ENCODE measurements around the gene PIGB. TPM values are rescaled to one million over a fixed set of nuclear protein-coding genes. Genes with fewer than 3 reads are reported as not detected.
"Not testable (repeated sequence)": the region's sequence is repeated elsewhere in the genome, so short reads cannot be mapped to it uniquely, and the experiment has no call there.

The PIGB gene
- total and polyA plus RNA-seq, 3 experiments from 2014 or later = 17.4 to 22.4 (median 17.9) TPM

DNA sequence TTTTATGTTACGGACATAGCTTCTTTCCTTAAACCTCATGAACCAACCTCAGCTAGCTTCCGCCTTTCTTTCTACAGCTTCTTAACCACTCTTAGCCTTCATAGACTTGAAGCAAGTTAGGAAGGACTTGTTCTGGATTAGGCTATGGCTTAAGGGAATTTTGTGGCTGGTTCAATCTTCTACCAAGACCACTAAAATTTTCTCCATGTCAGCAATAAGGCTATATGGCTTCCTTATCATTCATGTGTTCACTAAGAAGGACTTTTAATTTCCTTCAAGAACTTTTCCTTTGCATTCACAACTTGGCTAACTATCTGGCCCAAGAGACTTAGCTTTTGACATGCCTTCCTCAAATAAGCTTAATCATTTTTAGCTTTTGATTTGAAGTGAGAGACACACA lies 64.7 kb downstream of the PIGB start:
- no peak overlapping the region for H3K27ac ChIP-seq (ENCODE audit: low read depth, low read length)
- H3K27me3 ChIP-seq (ENCODE audit: insufficient read depth, low read length, poor library complexity, severe bottlenecking) = no peaks in the 10 kb centered on the region
- DNase-seq = no peak
- H3K4me1 ChIP-seq (ENCODE audit: insufficient read depth, low read length) = no peaks in the 10 kb centered on the region
- CTCF ChIA-PET = interaction anchor here (1.8 kb wide), 1 partner anchor 24 kb away, joined by 6 read pairs; the partner anchor contains the start of genes CCPG1 and PIERCE2
- H3K9me3 ChIP-seq (ENCODE audit: low read length) = no peaks in the 10 kb centered on the region
- Mint-ChIP-seq H3K9me3 (no peaks in the 10 kb centered on the region), H3K27ac (peak overlapping the region in 1 of 8 donors; percentile 25), H3K4me1 (peaks cover 0 to 5% (median 3%) of the 10 kb centered on the region in 3 donors), H3K36me3 (peaks cover 22 to 66% (median 25%) of the 10 kb centered on the region in 3 donors), H3K4me3 (no peak overlapping the region), H3K27me3 (no peaks in the 10 kb centered on the region)
- H3K4me3 ChIP-seq (ENCODE audit: low read length) = no peak overlapping the region
- POLR2A ChIA-PET = no interaction called here
- peaks cover 6% of the 10 kb centered on the region for H3K36me3 ChIP-seq (ENCODE audit: insufficient read depth, low read length)

- DNase-seq = no peak
- Mint-ChIP-seq H3K4me3 (no peak overlapping the region), H3K36me3 (peaks cover 16 to 61% (median 22%) of the 10 kb centered on the region in 3 donors), H3K27ac (peak overlapping the region in 1 of 8 donors; percentile 15), H3K27me3 (no peaks in the 10 kb centered on the region), H3K9me3 (no peaks in the 10 kb centered on the region), H3K4me1 (peaks cover 5 to 15% (median 8%) of the 10 kb centered on the region in 3 donors)
- H3K4me1 ChIP-seq (ENCODE audit: insufficient read depth, low read length) = no peaks in the 10 kb centered on the region
- ChIA-PET POLR2A (interaction anchor here (0.7 kb wide), 2 partner anchors 67 to 165 kb away, joined by 3 read pairs; no protein-coding TSS in a partner anchor), CTCF (no interaction called here)
- no peaks in the 10 kb centered on the region for H3K27me3 ChIP-seq (ENCODE audit: insufficient read depth, low read length, poor library complexity, severe bottlenecking)
- no peaks in the 10 kb centered on the region for H3K9me3 ChIP-seq (ENCODE audit: low read length)
- H3K27ac ChIP-seq (ENCODE audit: low read depth, low read length) = no peak overlapping the region
- H3K4me3 ChIP-seq (ENCODE audit: low read length) = no peak overlapping the region
- H3K36me3 ChIP-seq (ENCODE audit: insufficient read depth, low read length) = peaks cover 6% of the 10 kb centered on the region
Measured at GRCh38 chr15:55387027-55387426, 68.0 kb downstream of the PIGB start.

DNA sequence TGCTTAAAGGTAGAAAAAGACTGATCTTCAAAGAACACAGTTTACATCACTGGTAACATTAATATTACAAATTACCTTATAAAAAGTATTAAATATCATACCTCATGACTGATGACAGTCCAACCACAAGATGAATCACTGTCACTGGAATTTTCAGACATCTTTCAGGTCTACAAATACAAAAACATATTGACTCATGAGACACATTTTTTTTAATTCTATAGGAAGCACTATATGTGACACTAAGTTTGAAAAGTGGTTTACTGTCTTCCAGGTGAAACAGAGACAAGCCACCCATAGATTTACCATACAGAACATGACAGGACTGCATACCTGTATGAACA lies 70.2 kb downstream of the PIGB start:
- Histone ChIP-seq H3K27ac (ENCODE audit: low read depth, low read length) (no peak overlapping the region), H3K4me1 (ENCODE audit: insufficient read depth, low read length) (no peaks in the 10 kb centered on the region), H3K36me3 (ENCODE audit: insufficient read depth, low read length) (peaks cover 3% of the 10 kb centered on the region), H3K9me3 (ENCODE audit: low read length) (no peaks in the 10 kb centered on the region), H3K4me3 (ENCODE audit: low read length) (no peak overlapping the region), H3K27me3 (ENCODE audit: insufficient read depth, low read length, poor library complexity, severe bottlenecking) (no peaks in the 10 kb centered on the region)
- ChIA-PET CTCF (no interaction called here), POLR2A (no interaction called here)
- peaks cover 11 to 13% (median 12%) of the 10 kb centered on the region in 3 donors for H3K4me1 Mint-ChIP-seq
- H3K36me3 Mint-ChIP-seq = peaks cover 7 to 43% (median 10%) of the 10 kb centered on the region in 3 donors
- no peaks in the 10 kb centered on the region for H3K9me3 Mint-ChIP-seq
- DNase-seq = no peak
- H3K27ac Mint-ChIP-seq = peak overlapping the region in 2 of 8 donors; percentile 70 to 89
- no peak overlapping the region for H3K4me3 Mint-ChIP-seq
- H3K27me3 Mint-ChIP-seq = no peaks in the 10 kb centered on the region

GRCh38 chr15:55394694-55395093 lies 75.7 kb downstream of the PIGB start:
- peak overlapping the region in 2 of 8 donors; percentile 5 to 89 for H3K27ac Mint-ChIP-seq
- CTCF ChIA-PET = no interaction called here
- POLR2A ChIA-PET = no interaction called here
- Histone ChIP-seq H3K27me3 (ENCODE audit: insufficient read depth, low read length, poor library complexity, severe bottlenecking) (no peaks in the 10 kb centered on the region), H3K27ac (ENCODE audit: low read depth, low read length) (no peak overlapping the region), H3K36me3 (ENCODE audit: insufficient read depth, low read length) (no peaks in the 10 kb centered on the region), H3K4me1 (ENCODE audit: insufficient read depth, low read length) (no peaks in the 10 kb centered on the region), H3K9me3 (ENCODE audit: low read length) (no peaks in the 10 kb centered on the region), H3K4me3 (ENCODE audit: low read length) (no peak overlapping the region)
- no peak for DNase-seq
- no peak overlapping the region for H3K4me3 Mint-ChIP-seq
- H3K27me3 Mint-ChIP-seq = no peaks in the 10 kb centered on the region
- H3K9me3 Mint-ChIP-seq = no peaks in the 10 kb centered on the region
- peaks cover 10 to 35% (median 22%) of the 10 kb centered on the region in 3 donors for H3K36me3 Mint-ChIP-seq
- H3K4me1 Mint-ChIP-seq = peaks cover 34 to 40% (median 39%) of the 10 kb centered on the region in 3 donors

GRCh38 chr15:55398243-55398642 lies 79.2 kb downstream of the PIGB start:
- Histone ChIP-seq H3K9me3 (ENCODE audit: low read length) (no peaks in the 10 kb centered on the region), H3K27ac (ENCODE audit: low read depth, low read length) (no peak overlapping the region), H3K27me3 (ENCODE audit: insufficient read depth, low read length, poor library complexity, severe bottlenecking) (no peaks in the 10 kb centered on the region), H3K36me3 (ENCODE audit: insufficient read depth, low read length) (no peaks in the 10 kb centered on the region), H3K4me3 (ENCODE audit: low read length) (no peak overlapping the region), H3K4me1 (ENCODE audit: insufficient read depth, low read length) (peaks cover 2% of the 10 kb centered on the region)
- ChIA-PET CTCF (interaction anchor here (3.3 kb wide), 1 partner anchor 10 kb away, joined by 13 read pairs; the partner anchor contains the start of genes CCPG1 and PIERCE2), POLR2A (no interaction called here)
- H3K36me3 Mint-ChIP-seq = peaks cover 10 to 35% (median 26%) of the 10 kb centered on the region in 3 donors
- H3K27ac Mint-ChIP-seq = no peak overlapping the region
- no peaks in the 10 kb centered on the region for H3K27me3 Mint-ChIP-seq
- no peak overlapping the region for H3K4me3 Mint-ChIP-seq
- H3K9me3 Mint-ChIP-seq = no peaks in the 10 kb centered on the region
- DNase-seq = no peak
- peaks cover 50 to 65% (median 53%) of the 10 kb centered on the region in 3 donors for H3K4me1 Mint-ChIP-seq

- H3K27me3 ChIP-seq (ENCODE audit: insufficient read depth, low read length, poor library complexity, severe bottlenecking); H3K4me3 ChIP-seq (ENCODE audit: low read length); POLR2A ChIA-PET; H3K27me3 Mint-ChIP-seq; H3K27ac ChIP-seq (ENCODE audit: low read depth, low read length); H3K4me3 Mint-ChIP-seq; H3K9me3 ChIP-seq (ENCODE audit: low read length); H3K27ac Mint-ChIP-seq; DNase-seq; CTCF ChIA-PET; H3K36me3 ChIP-seq (ENCODE audit: insufficient read depth, low read length); H3K9me3 Mint-ChIP-seq: not testable (repeated sequence)
- peaks cover 51 to 61% (median 60%) of the 10 kb centered on the region in 3 donors for H3K4me1 Mint-ChIP-seq
- H3K36me3 Mint-ChIP-seq = peaks cover 10 to 30% (median 25%) of the 10 kb centered on the region in 3 donors
- peaks cover 17% of the 10 kb centered on the region for H3K4me1 ChIP-seq (ENCODE audit: insufficient read depth, low read length)
Measured at GRCh38 chr15:55400050-55400449, 81.0 kb downstream of the PIGB start.

DNA sequence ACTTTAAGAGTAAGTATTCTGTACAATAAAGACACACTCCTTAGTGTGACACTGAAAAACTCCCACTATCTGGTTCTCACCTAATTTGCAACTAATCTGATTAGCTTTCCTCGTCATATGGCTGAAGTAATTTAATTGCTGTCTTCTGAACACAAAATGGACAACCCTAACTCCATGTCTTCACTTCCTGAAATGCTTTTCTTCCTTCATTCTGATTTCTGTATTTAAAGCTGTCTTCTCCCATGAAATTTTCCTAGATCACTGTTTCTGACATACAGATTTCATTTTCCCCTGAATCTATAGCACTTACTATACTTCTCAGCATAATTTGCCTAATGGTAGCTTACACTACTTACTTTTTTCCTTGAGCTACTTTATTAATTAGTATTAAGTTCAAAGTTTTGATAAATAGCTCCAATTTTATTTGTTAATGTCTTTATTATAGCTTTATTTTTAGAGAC lies 82.8 kb downstream of the PIGB start:
- no peak overlapping the region for H3K4me3 ChIP-seq (ENCODE audit: low read length)
- ChIA-PET CTCF (no interaction called here), POLR2A (no interaction called here)
- peak overlapping the region in 4 of 8 donors; percentile 2 to 58 (median 40) for H3K27ac Mint-ChIP-seq
- peak overlapping the region; percentile 14 for H3K27ac ChIP-seq (ENCODE audit: low read depth, low read length)
- H3K4me3 Mint-ChIP-seq = no peak overlapping the region
- no peaks in the 10 kb centered on the region for H3K9me3 ChIP-seq (ENCODE audit: low read length)
- H3K27me3 Mint-ChIP-seq = no peaks in the 10 kb centered on the region
- H3K36me3 ChIP-seq (ENCODE audit: insufficient read depth, low read length) = no peaks in the 10 kb centered on the region
- peaks cover 4 to 19% (median 16%) of the 10 kb centered on the region in 3 donors for H3K36me3 Mint-ChIP-seq
- DNase-seq = no peak
- peaks cover 40 to 59% (median 50%) of the 10 kb centered on the region in 3 donors for H3K4me1 Mint-ChIP-seq
- no peaks in the 10 kb centered on the region for H3K9me3 Mint-ChIP-seq
- peaks cover 17% of the 10 kb centered on the region for H3K4me1 ChIP-seq (ENCODE audit: insufficient read depth, low read length)
- no peaks in the 10 kb centered on the region for H3K27me3 ChIP-seq (ENCODE audit: insufficient read depth, low read length, poor library complexity, severe bottlenecking)

- peaks cover 21% of the 10 kb centered on the region for H3K4me1 ChIP-seq (ENCODE audit: insufficient read depth, low read length)
- H3K9me3 ChIP-seq (ENCODE audit: low read length) = no peaks in the 10 kb centered on the region
- H3K27me3 ChIP-seq (ENCODE audit: insufficient read depth, low read length, poor library complexity, severe bottlenecking) = no peaks in the 10 kb centered on the region
- ChIA-PET CTCF (no interaction called here), POLR2A (no interaction called here)
- peak overlapping the region; percentile 62 for H3K27ac ChIP-seq (ENCODE audit: low read depth, low read length)
- DNase-seq = no peak
- H3K4me3 Mint-ChIP-seq = peak overlapping the region in 2 of 7 donors; percentile 15 to 59
- no peaks in the 10 kb centered on the region for H3K9me3 Mint-ChIP-seq
- H3K36me3 Mint-ChIP-seq = peaks cover 4 to 18% (median 11%) of the 10 kb centered on the region in 3 donors
- H3K27me3 Mint-ChIP-seq = no peaks in the 10 kb centered on the region
- H3K27ac Mint-ChIP-seq = peak overlapping the region in 5 of 8 donors; percentile 1 to 53 (median 14)
- no peak overlapping the region for H3K4me3 ChIP-seq (ENCODE audit: low read length)
- peaks cover 41 to 62% (median 53%) of the 10 kb centered on the region in 3 donors for H3K4me1 Mint-ChIP-seq
- H3K36me3 ChIP-seq (ENCODE audit: insufficient read depth, low read length) = no peaks in the 10 kb centered on the region
Measured at GRCh38 chr15:55402707-55403106, 83.7 kb downstream of the PIGB start.

All from CD8-positive, alpha-beta memory T cell (primary cell).